B cell (primary cell): ENCODE data around the gene RAPH1. TPM values are rescaled to one million over a fixed set of nuclear protein-coding genes. Genes with fewer than 3 reads are reported as not detected.

Experiments
- ATAC-seq: fragments of 200-7000 bp; cut with Tn5 transposase; one replicate; pipeline ENCODE4 v1.10.0; 2021; ENCODE audit warnings: low read depth, mild to moderate bottlenecking, moderate number of reproducible peaks, moderate library complexity
- CTCF ChIA-PET: fragments of 350-600 bp; sonication (Branson Sonifier 250); formaldehyde crosslinking; loops from one replicate; lab custom pipeline; 2021; ENCODE audit warnings: antibody characterized with exemption, inconsistent platforms; lab: Charles Lee
- POLR2A ChIA-PET: fragments of 350-600 bp; sonication (Branson Sonifier 250); formaldehyde crosslinking; loops from one replicate; lab custom pipeline; 2021; ENCODE audit warnings: antibody characterized with exemption; lab: Charles Lee
- DNase-seq: peaks from one replicate; pipeline ENCODE4 v3.0.0; 2013
- H2AFZ ChIP-seq: 2 replicates; pipeline ENCODE4 v1.6.1; 2012; ENCODE audit warnings: mild to moderate bottlenecking, low read depth, low read length; ENCODE audit not compliant: insufficient read depth, poor library complexity, severe bottlenecking
- H3K27ac ChIP-seq, 2 donors: 1 replicate in 1 of 2; 2 replicates in 1 of 2; pipeline ENCODE4 v1.5.1; 2012 to 2013; ENCODE audit warnings: low read length in 2 of 2, mild to moderate bottlenecking in 2 of 2, moderate library complexity in 1 of 2
- H3K27me3 ChIP-seq, 4 experiments: fragments of 200-600 bp in 1 of 4; sonication (generic) in 1 of 4; replicated peaks in 1 of 4; 1 replicate in 2 of 4; 2 replicates in 2 of 4; pipeline versions ENCODE4 v1.6.1 to v1.7.0; 2013 to 2016; ENCODE audit warnings: low read length in 3 of 4, mild to moderate bottlenecking in 2 of 4, mixed read lengths in 1 of 4, moderate library complexity in 1 of 4; ENCODE audit not compliant: insufficient read depth in 4 of 4, control insufficient read depth in 3 of 4; ENCODE audit errors: control extremely low read depth in 1 of 4
- H3K36me3 ChIP-seq, 2 experiments: replicated peaks in 1 of 2; 1 replicate in 1 of 2; 2 replicates in 1 of 2; pipeline versions ENCODE4 v1.6.1 to v1.7.1; 2013; ENCODE audit warnings: low read length in 1 of 2; ENCODE audit not compliant: insufficient read depth in 2 of 2, control insufficient read depth in 1 of 2; ENCODE audit errors: control extremely low read depth in 1 of 2, extremely low read depth in 1 of 2
- H3K4me1 ChIP-seq, 2 donors: fragments of 200-600 bp in 1 of 2; sonication (generic) in 1 of 2; 1 replicate in 1 of 2; 2 replicates in 1 of 2; pipeline versions ENCODE4 v1.5.1 to v1.6.1; 2013 to 2017; ENCODE audit warnings: low read length in 2 of 2; ENCODE audit not compliant: control insufficient read depth in 2 of 2, insufficient read depth in 2 of 2
- H3K4me2 ChIP-seq: replicated peaks from 2 replicates; pipeline ENCODE3; 2012; ENCODE audit warnings: mild to moderate bottlenecking, low read depth, low read length; ENCODE audit not compliant: poor library complexity, severe bottlenecking
- H3K4me3 ChIP-seq, 5 experiments: fragments of 200-600 bp in 1 of 5; sonication (generic) in 1 of 5; 1 replicate in 3 of 5; 2 replicates in 2 of 5; pipeline versions ENCODE4 v1.5.1 to v1.7.0; 2011 to 2016; ENCODE audit warnings: low read length in 4 of 5, mild to moderate bottlenecking in 4 of 5, low read depth in 2 of 5, control low read depth in 1 of 5, moderate library complexity in 1 of 5; ENCODE audit not compliant: insufficient read depth in 1 of 5; ENCODE audit errors: control extremely low read depth in 1 of 5, extremely low read depth in 1 of 5
- H3K79me2 ChIP-seq: fragments of 200-600 bp; sonication (generic); one replicate; pipeline ENCODE4 v1.6.0; 2016; ENCODE audit warnings: low read length; ENCODE audit not compliant: control insufficient read depth, insufficient read depth
- H3K9ac ChIP-seq: fragments of 200-600 bp; sonication (generic); 2 replicates; pipeline ENCODE4 v1.6.1; 2017; ENCODE audit warnings: mild to moderate bottlenecking, low read length, moderate library complexity
- H3K9me3 ChIP-seq, 3 donors: one replicate each; pipeline versions ENCODE4 v1.6.1 to v1.7.1; 2013; ENCODE audit warnings: low read length in 2 of 3; ENCODE audit not compliant: control insufficient read depth in 2 of 3, insufficient read depth in 1 of 3; ENCODE audit errors: control extremely low read depth in 1 of 3
- H4K20me1 ChIP-seq: 2 replicates; pipeline ENCODE4 v1.6.0; 2012; ENCODE audit warnings: mild to moderate bottlenecking, low read length; ENCODE audit not compliant: insufficient read depth, control insufficient read depth, poor library complexity, severe bottlenecking
- H3K27ac Mint-ChIP-seq: one replicate; pipeline ENCODE4 v1.8.0; 2021; ENCODE audit warnings: mixed read lengths
- H3K27me3 Mint-ChIP-seq: one replicate; pipeline ENCODE4 v1.8.0; 2021; ENCODE audit warnings: mixed read lengths
- H3K4me1 Mint-ChIP-seq: one replicate; pipeline ENCODE4 v1.8.0; 2021; ENCODE audit warnings: mixed read lengths
- H3K4me3 Mint-ChIP-seq: one replicate; pipeline ENCODE4 v1.8.0; 2021; ENCODE audit warnings: mixed read lengths
- H3K9me3 Mint-ChIP-seq: one replicate; pipeline ENCODE4 v1.8.0; 2022; ENCODE audit warnings: mixed read lengths; ENCODE audit not compliant: insufficient read depth
- EZH2 ChIP-seq: IDR thresholded peaks from 2 replicates; pipeline ENCODE4 v1.6.1; 2012; ENCODE audit warnings: borderline replicate concordance, low read depth, mild to moderate bottlenecking, moderate library complexity, low read length; ENCODE audit not compliant: insufficient read depth, poor library complexity, severe bottlenecking
- WGBS: methylation state at CpG from one replicate; pipeline ENCODE4 v1.1.5; 2013; ENCODE audit warnings: missing lambda C conversion rate; ENCODE audit not compliant: insufficient coverage; 5-methylcytosine and 5-hydroxymethylcytosine counted together
- intact Hi-C: fragments of 100-400 bp; cut with micrococcal nuclease; formaldehyde crosslinking; loops from one replicate; pipeline ENCODE4 v1.10.0; 2022
- polyA plus RNA-seq: library from polyadenylated mRNA; depleted of rRNA; stranded (reverse); fragments of >200 nt; gene quantifications from 2 replicates; pipeline ENCODE4 v1.2.3, GENCODE V29; 2012
- total RNA-seq, 2 donors: library from RNA; stranded (reverse); fragments of 120-200 nt in 1 of 2; gene quantifications; 1 replicate in 1 of 2; 2 replicates in 1 of 2; pipeline versions ENCODE4 v1.2.3 to v1.2.4, GENCODE V29; 2013 to 2022
- TF ChIP-seq, protein P1 (sequence below): fragments of 200-600 bp; IDR thresholded peaks from one replicate; pipeline ENCODE4 v1.8.0; 2022; ENCODE audit warnings: antibody characterized with exemption, mild to moderate bottlenecking

Gene RAPH1
- total and polyA plus RNA-seq, 2 donors (not counting 1 experiment from before 2014, with no cell fraction given), result 0.13 TPM; not detected in 1

DNA sequence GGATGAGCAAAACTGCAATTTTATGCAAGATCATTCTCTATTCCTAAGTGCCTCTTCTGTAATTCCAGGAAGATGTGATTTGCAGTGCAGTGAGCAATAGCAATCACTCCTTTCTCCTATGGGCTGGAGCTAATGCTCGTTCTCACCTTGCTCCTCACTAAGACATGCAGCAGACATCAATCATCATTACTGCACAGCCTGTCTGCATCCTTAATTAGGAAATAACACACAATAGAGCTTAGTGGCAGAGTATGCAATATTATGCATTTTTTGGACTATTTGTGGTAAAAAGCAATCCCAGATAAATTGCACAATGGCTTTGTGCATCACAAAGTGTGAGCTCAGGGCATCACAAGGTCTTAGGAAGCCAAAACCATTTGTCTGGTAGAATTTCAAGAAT is 32.6 kb upstream of the RAPH1 start:
- no peak overlapping the region for H3K27ac ChIP-seq
- ChIA-PET CTCF (interaction anchor here (0.6 kb wide), 1 partner anchor 154 kb away, joined by 3 read pairs; no protein-coding TSS in a partner anchor), POLR2A (no interaction called here)
- no peaks in the 10 kb centered on the region for H3K79me2 ChIP-seq
- H3K4me3 ChIP-seq, result no peak overlapping the region
- no peaks in the 10 kb centered on the region for H3K9me3 ChIP-seq
- intact Hi-C loops, result no loop called here
- H3K4me2 ChIP-seq, result no peak overlapping the region
- H2AFZ ChIP-seq, result no peak overlapping the region
- ATAC-seq, result no peak
- TF ChIP-seq EZH2, result no peak
- TF ChIP-seq, protein P1, sequence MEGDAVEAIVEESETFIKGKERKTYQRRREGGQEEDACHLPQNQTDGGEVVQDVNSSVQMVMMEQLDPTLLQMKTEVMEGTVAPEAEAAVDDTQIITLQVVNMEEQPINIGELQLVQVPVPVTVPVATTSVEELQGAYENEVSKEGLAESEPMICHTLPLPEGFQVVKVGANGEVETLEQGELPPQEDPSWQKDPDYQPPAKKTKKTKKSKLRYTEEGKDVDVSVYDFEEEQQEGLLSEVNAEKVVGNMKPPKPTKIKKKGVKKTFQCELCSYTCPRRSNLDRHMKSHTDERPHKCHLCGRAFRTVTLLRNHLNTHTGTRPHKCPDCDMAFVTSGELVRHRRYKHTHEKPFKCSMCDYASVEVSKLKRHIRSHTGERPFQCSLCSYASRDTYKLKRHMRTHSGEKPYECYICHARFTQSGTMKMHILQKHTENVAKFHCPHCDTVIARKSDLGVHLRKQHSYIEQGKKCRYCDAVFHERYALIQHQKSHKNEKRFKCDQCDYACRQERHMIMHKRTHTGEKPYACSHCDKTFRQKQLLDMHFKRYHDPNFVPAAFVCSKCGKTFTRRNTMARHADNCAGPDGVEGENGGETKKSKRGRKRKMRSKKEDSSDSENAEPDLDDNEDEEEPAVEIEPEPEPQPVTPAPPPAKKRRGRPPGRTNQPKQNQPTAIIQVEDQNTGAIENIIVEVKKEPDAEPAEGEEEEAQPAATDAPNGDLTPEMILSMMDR, result no peak
- H3K36me3 ChIP-seq, result no peaks in the 10 kb centered on the region
- no peaks in the 10 kb centered on the region for H3K9me3 Mint-ChIP-seq
- H3K9ac ChIP-seq, result no peak overlapping the region
- H3K4me3 Mint-ChIP-seq, result no peak overlapping the region
- peaks cover 45% of the 10 kb centered on the region for H3K27me3 Mint-ChIP-seq
- H4K20me1 ChIP-seq, result no peaks in the 10 kb centered on the region
- H3K27ac Mint-ChIP-seq, result no peak overlapping the region
- H3K4me1 ChIP-seq, result no peaks in the 10 kb centered on the region
- peaks cover 0 to 11% (median 6%) of the 10 kb centered on the region in 4 experiments for H3K27me3 ChIP-seq
- no CpG with 5 or more reads among the region's 1 CpG for WGBS
- DNase-seq, result no peak
- H3K4me1 Mint-ChIP-seq, result no peaks in the 10 kb centered on the region

DNA sequence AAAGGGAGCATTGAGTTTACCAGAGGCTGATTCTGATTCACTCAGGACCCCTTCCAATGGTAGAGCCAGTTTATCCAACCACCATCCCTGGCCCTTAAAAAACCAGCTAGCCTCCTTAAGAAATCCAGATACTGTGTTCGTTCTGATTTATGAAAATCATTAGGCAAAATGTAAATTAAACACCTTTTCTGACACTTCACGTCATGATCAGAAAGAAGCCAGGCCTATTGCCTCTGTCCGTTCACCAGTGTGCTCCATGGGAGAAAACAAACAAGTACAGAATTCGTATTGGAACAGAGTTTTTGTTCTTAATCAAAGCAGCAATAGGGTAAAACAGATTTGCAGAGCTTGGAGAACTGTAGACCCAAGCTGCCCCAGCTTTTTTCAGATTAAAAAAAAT is 31.1 kb upstream of the RAPH1 start:
- H3K9me3 Mint-ChIP-seq, result no peaks in the 10 kb centered on the region
- no peak overlapping the region for H3K4me2 ChIP-seq
- H3K36me3 ChIP-seq, result no peaks in the 10 kb centered on the region
- TF ChIP-seq, protein P1, result no peak
- TF ChIP-seq EZH2, result no peak
- H2AFZ ChIP-seq, result no peak overlapping the region
- CTCF ChIA-PET, result no interaction called here
- H4K20me1 ChIP-seq, result no peaks in the 10 kb centered on the region
- no peaks in the 10 kb centered on the region for H3K79me2 ChIP-seq
- no peak overlapping the region for H3K9ac ChIP-seq
- no peak overlapping the region for H3K27ac ChIP-seq
- peaks cover 52% of the 10 kb centered on the region for H3K27me3 Mint-ChIP-seq
- no peak overlapping the region for H3K4me3 ChIP-seq
- intact Hi-C loops, result no loop called here
- H3K27ac Mint-ChIP-seq, result no peak overlapping the region
- POLR2A ChIA-PET, result no interaction called here
- no peak for DNase-seq
- H3K4me1 Mint-ChIP-seq, result no peaks in the 10 kb centered on the region
- H3K9me3 ChIP-seq, result no peaks in the 10 kb centered on the region
- whole genome bisulfite sequencing, result 91% methylated on average over 3 of the region's 4 CpGs
- H3K27me3 ChIP-seq, result peaks cover 0 to 11% (median 7%) of the 10 kb centered on the region in 4 experiments
- ATAC-seq, result no peak
- H3K4me1 ChIP-seq, result no peaks in the 10 kb centered on the region
- no peak overlapping the region for H3K4me3 Mint-ChIP-seq
